A673 (cell line): ENCODE data around the gene GMPPB. TPM values are rescaled to one million over a fixed set of nuclear protein-coding genes. Genes with fewer than 3 reads are reported as not detected.

ENCODE experiments used
- BruUV-seq: library from RNA; stranded (reverse); fragments of 400-500 nt; replicated peaks from 2 replicates; lab custom pipeline; 2021; lab: Mats Ljungman, UMichigan
- CTCF ChIA-PET: fragments of 300-600 bp; sonication (Branson Sonifier 250); formaldehyde crosslinking; loops from one replicate; lab custom pipeline; 2022; ENCODE audit warnings: antibody characterized with exemption; lab: Charles Lee
- POLR2A ChIA-PET: fragments of 300-600 bp; sonication (Branson Sonifier 250); formaldehyde crosslinking; loops from one replicate; lab custom pipeline; 2022; ENCODE audit warnings: antibody characterized with exemption; ENCODE audit not compliant: low non-redundant PET; lab: Charles Lee
- DNase-seq: peaks from one replicate; pipeline ENCODE4 v3.0.0-alpha.2; 2015; ENCODE audit warnings: low spot score
- H3K27ac ChIP-seq: fragments of 200-600 bp; sonication (generic); 2 replicates; pipeline ENCODE4 v1.5.1; 2016; ENCODE audit warnings: mixed run types, low read depth, mild to moderate bottlenecking, mixed read lengths, antibody characterized with exemption, low read length; ENCODE audit not compliant: poor library complexity, severe bottlenecking
- H3K27me3 ChIP-seq: fragments of 200-600 bp; sonication (generic); replicated peaks from 2 replicates; pipeline ENCODE4 v1.6.1; 2017; ENCODE audit warnings: mixed run types, low read depth, mild to moderate bottlenecking, mixed read lengths, antibody characterized with exemption, low read length; ENCODE audit not compliant: insufficient read depth, poor library complexity
- H3K36me3 ChIP-seq: fragments of 200-600 bp; sonication (generic); 2 replicates; pipeline ENCODE4 v1.6.1; 2016; ENCODE audit warnings: mixed run types, mild to moderate bottlenecking, mixed read lengths, antibody characterized with exemption, low read length; ENCODE audit not compliant: insufficient read depth, poor library complexity, severe bottlenecking
- H3K4me1 ChIP-seq: fragments of 200-600 bp; sonication (generic); 2 replicates; pipeline ENCODE4 v1.6.1; 2017; ENCODE audit warnings: mixed run types, mild to moderate bottlenecking, mixed read lengths, antibody characterized with exemption, low read length; ENCODE audit not compliant: insufficient read depth, poor library complexity, severe bottlenecking
- H3K4me3 ChIP-seq: fragments of 200-600 bp; sonication (generic); 2 replicates; pipeline ENCODE4 v1.5.1; 2016; ENCODE audit warnings: low read depth, mixed run types, mild to moderate bottlenecking, mixed read lengths, low read length; ENCODE audit not compliant: poor library complexity, severe bottlenecking
- H3K9me3 ChIP-seq: fragments of 200-600 bp; sonication (generic); 2 replicates; pipeline ENCODE4 v1.6.1; 2016; ENCODE audit warnings: mixed run types, low read depth, mild to moderate bottlenecking, mixed read lengths, antibody characterized with exemption, low read length; ENCODE audit not compliant: poor library complexity, severe bottlenecking
- CTCF ChIP-seq: fragments of 300-800, 200-600 bp; sonication (generic); conservative IDR thresholded peaks from 2 replicates; pipeline ENCODE4 v1.5.1; 2017; ENCODE audit warnings: low read depth, mild to moderate bottlenecking, antibody characterized with exemption, low read length, moderate library complexity, mixed read lengths
- EZH2 ChIP-seq: fragments of 200-600 bp; sonication (generic); IDR thresholded peaks from 2 replicates; pipeline ENCODE4 v1.6.1; 2017; ENCODE audit warnings: borderline replicate concordance, low read depth, mild to moderate bottlenecking, mixed read lengths, antibody characterized with exemption, low read length; ENCODE audit not compliant: poor library complexity, severe bottlenecking
- intact Hi-C: fragments of 100-400 bp; cut with micrococcal nuclease; formaldehyde crosslinking; loops from one replicate; pipeline ENCODE4 v1.10.0; 2022; ENCODE audit not compliant: unreplicated experiment
- total RNA-seq: library from RNA; stranded (reverse); gene quantifications from 2 replicates; pipeline ENCODE4 v1.2.3, GENCODE V29; 2021

Gene GMPPB
- total RNA-seq, 1 experiment from 2014 or later = 15.2 TPM

- BruUV-seq = no TSS peak
- intact Hi-C loops = no loop called here
- POLR2A ChIA-PET = no interaction called here
These were observed 11.0 kb downstream of the GMPPB start for GRCh38 chr3:49712631-49713317.

GRCh38 chr3:49712166-49712565, 11.6 kb downstream of the GMPPB start:
- POLR2A ChIA-PET = no interaction called here
- intact Hi-C loops = no loop called here
- CTCF ChIA-PET = no interaction called here

More at GRCh38 chr3:49712631-49713317, 11.0 kb downstream of the GMPPB start:
- no peak for TF ChIP-seq CTCF
- no peak for TF ChIP-seq EZH2
- Histone ChIP-seq H3K4me3 (no peak overlapping the region), H3K9me3 (no peaks in the 10 kb centered on the region), H3K27ac (no peak overlapping the region), H3K27me3 (no peaks in the 10 kb centered on the region), H3K4me1 (no peaks in the 10 kb centered on the region), H3K36me3 (no peaks in the 10 kb centered on the region)
- CTCF ChIA-PET = no interaction called here
- no peak for DNase-seq

GRCh38 chr3:49711489-49711888, 12.3 kb downstream of the GMPPB start:
- ChIA-PET CTCF (no interaction called here), POLR2A (no interaction called here)
- no TSS peak for BruUV-seq
- Histone ChIP-seq H3K27ac (no peak overlapping the region), H3K27me3 (no peaks in the 10 kb centered on the region), H3K9me3 (no peaks in the 10 kb centered on the region), H3K36me3 (no peaks in the 10 kb centered on the region), H3K4me1 (no peaks in the 10 kb centered on the region), H3K4me3 (no peak overlapping the region)
- no peak for DNase-seq
- intact Hi-C loops = no loop called here
- TF ChIP-seq CTCF = no peak
- TF ChIP-seq EZH2 = no peak

More at GRCh38 chr3:49712166-49712565, 11.6 kb downstream of the GMPPB start:
- no peak overlapping the region for H3K27ac ChIP-seq
- H3K9me3 ChIP-seq = no peaks in the 10 kb centered on the region
- no TSS peak for BruUV-seq
- no peak overlapping the region for H3K4me3 ChIP-seq
- H3K27me3 ChIP-seq = no peaks in the 10 kb centered on the region
- no peak for TF ChIP-seq EZH2
- no peak for TF ChIP-seq CTCF
- DNase-seq = no peak
- no peaks in the 10 kb centered on the region for H3K36me3 ChIP-seq
- no peaks in the 10 kb centered on the region for H3K4me1 ChIP-seq
